ENCODE data around the gene GPX7. TPM values are rescaled to one million over a fixed set of nuclear protein-coding genes. Genes with fewer than 3 reads are reported as not detected.

Gene GPX7
- total and polyA plus RNA-seq, 9 donors, result 10.3 to 23.7 (median 13.2) TPM

DNA sequence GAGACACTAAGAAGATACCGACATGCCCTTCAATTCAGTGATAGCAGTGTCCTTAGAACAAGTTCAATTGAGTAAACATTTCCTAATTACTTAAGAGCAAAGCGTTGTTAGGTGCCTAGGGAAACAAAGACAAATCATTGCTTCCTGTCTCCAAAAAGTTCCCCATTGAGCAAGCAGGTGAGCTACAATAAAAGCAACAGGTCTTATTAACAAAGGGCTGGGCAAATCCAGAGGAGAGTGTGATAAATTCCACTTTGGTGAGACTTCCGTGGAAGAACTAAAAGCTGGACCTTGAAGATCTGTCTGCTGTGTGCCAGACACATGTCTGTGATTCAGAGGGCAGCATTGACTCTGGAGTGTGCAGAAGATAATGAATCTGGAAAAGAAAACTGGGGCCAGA is 47.4 kb upstream of the GPX7 start:
- Histone ChIP-seq H3K36me3 (no peaks in the 10 kb centered on the region), H3K4me3 (no peak overlapping the region), H3K9me3 (no peaks in the 10 kb centered on the region), H3K4me1 (ENCODE audit: insufficient read depth) (peaks cover 2% of the 10 kb centered on the region), H3K27ac (peak overlapping the region in 1 of 2 donors; percentile 95), H3K27me3 (no peaks in the 10 kb centered on the region)
- WGBS, 3 donors, result 52 to 55% (median 54%) methylated on average over 3 of the region's 3 CpGs
- intact Hi-C loops (cut with DNase I), result no loop called here
- no peak for DNase-seq
- TF ChIP-seq EP300 (IDR thresholded peaks at IDR 0.05) (no peak), CTCF (IDR thresholded peaks at IDR 0.05) (no peak), POLR2A (IDR thresholded peaks at IDR 0.05) (no peak)

DNA sequence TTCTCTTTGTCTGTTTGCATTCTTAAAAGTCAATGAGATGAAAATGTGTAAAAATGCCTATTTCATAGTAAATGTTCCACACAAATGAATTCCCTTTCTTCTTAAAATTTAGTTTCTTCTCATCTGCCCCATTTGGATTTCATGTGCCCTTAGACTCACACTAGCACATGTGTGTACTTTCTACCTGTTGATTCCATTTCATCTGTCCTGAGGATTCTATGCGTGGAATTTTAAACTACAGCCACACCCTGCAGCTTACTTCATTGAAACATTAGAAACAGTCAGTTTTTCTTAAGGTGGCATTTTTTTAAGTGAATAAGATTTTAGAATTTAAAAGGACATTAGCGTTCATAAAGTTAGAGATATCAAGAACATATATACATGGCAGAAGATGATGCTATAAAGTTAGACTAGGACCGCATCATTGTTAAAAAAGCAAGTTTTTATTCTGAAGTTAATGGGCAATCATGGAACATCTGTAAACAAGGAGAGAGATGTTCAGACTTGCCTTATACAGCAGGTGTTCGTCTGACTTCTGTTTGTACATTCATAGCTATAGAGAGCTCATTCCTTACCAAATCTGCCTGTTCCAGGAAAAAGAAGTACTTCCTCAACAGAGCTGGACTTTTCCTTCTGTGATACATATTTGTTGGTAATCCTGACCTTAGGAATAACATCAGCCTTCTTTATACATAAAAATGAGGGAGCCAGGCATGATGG is 45.4 kb upstream of the GPX7 start:
- Histone ChIP-seq H3K4me1 (ENCODE audit: insufficient read depth) (no peaks in the 10 kb centered on the region), H3K27me3 (no peaks in the 10 kb centered on the region), H3K36me3 (no peaks in the 10 kb centered on the region), H3K27ac (no peak overlapping the region), H3K4me3 (no peak overlapping the region), H3K9me3 (no peaks in the 10 kb centered on the region)
- TF ChIP-seq CTCF (IDR thresholded peaks at IDR 0.05) (no peak), POLR2A (IDR thresholded peaks at IDR 0.05) (no peak), EP300 (IDR thresholded peaks at IDR 0.05) (no peak)
- intact Hi-C loops (cut with DNase I), result no loop called here
- 80 to 82% (median 81%) methylated on average over 4 of the region's 4 CpGs for WGBS, 3 donors
- DNase-seq, result no peak

- intact Hi-C loops (cut with DNase I), result no loop called here
- Histone ChIP-seq H3K36me3 (no peaks in the 10 kb centered on the region), H3K4me3 (no peak overlapping the region), H3K27me3 (no peaks in the 10 kb centered on the region), H3K27ac (no peak overlapping the region), H3K9me3 (no peaks in the 10 kb centered on the region), H3K4me1 (ENCODE audit: insufficient read depth) (no peaks in the 10 kb centered on the region)
- no peak for DNase-seq
- TF ChIP-seq CTCF (IDR thresholded peaks at IDR 0.05) (no peak), EP300 (IDR thresholded peaks at IDR 0.05) (no peak), POLR2A (IDR thresholded peaks at IDR 0.05) (no peak)
- WGBS, 3 donors, result 59 to 66% (median 61%) methylated on average over 2 of the region's 2 CpGs
Measured at GRCh38 chr1:52558941-52559340, 43.2 kb upstream of the GPX7 start.

GRCh38 chr1:52559875-52560274 is 42.3 kb upstream of the GPX7 start:
- intact Hi-C loops (cut with DNase I), result loop anchor here in 1 of 4 donors (10.0 kb wide), 1 partner anchor 665 kb away; no protein-coding TSS in a partner anchor
- Histone ChIP-seq H3K9me3 (no peaks in the 10 kb centered on the region), H3K27me3 (no peaks in the 10 kb centered on the region), H3K27ac (no peak overlapping the region), H3K36me3 (no peaks in the 10 kb centered on the region), H3K4me1 (ENCODE audit: insufficient read depth) (no peaks in the 10 kb centered on the region), H3K4me3 (no peak overlapping the region)
- no peak for TF ChIP-seq POLR2A (IDR thresholded peaks at IDR 0.05)
- 93 to 98% (median 95%) methylated on average over 2 of the region's 2 CpGs for WGBS, 3 donors
- DNase-seq, result no peak

DNA sequence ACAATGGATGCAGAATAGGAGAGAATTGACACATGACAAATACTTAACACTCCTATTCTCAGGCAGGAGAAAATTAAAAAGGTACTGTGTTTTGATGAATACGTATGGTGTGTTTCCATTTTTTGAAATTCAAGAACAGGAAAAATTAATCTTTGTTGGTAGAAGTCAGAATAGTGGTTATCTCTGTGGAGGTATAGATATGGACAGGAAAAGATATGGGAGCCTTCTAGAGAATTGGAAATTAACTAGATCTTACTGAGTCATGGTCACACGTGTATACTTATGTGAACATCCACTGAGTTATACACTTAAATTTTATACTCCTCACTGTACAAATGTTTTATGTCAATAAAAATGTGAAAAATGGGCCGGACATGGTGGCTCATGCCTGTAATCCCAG is 39.4 kb upstream of the GPX7 start:
- Histone ChIP-seq H3K27me3 (no peaks in the 10 kb centered on the region), H3K4me1 (ENCODE audit: insufficient read depth) (no peaks in the 10 kb centered on the region), H3K27ac (no peak overlapping the region), H3K4me3 (no peak overlapping the region), H3K36me3 (no peaks in the 10 kb centered on the region), H3K9me3 (no peaks in the 10 kb centered on the region)
- 86 to 88% (median 86%) methylated on average over 3 of the region's 3 CpGs for WGBS, 3 donors
- DNase-seq, result no peak
- no peak for TF ChIP-seq POLR2A (IDR thresholded peaks at IDR 0.05)
- no peak for TF ChIP-seq EP300 (IDR thresholded peaks at IDR 0.05)
- no peak for TF ChIP-seq CTCF (IDR thresholded peaks at IDR 0.05)
- intact Hi-C loops (cut with DNase I), result loop anchor here in 1 of 4 donors (10.0 kb wide), 1 partner anchor 668 kb away; no protein-coding TSS in a partner anchor

Data from ovary (tissue), 9 donors.